CD4-positive, alpha-beta T cell treated with Interleukin-15 for 4 hours (primary cell): ENCODE data around the gene MATCAP1.

Experiments
- DNase-seq: peaks from one replicate; pipeline ENCODE4 v3.0.0-alpha.2; 2020; ENCODE audit warnings: low spot score

Gene MATCAP1

GRCh38 chr16:67173323-67173722, 10.4 kb downstream of the MATCAP1 start:
- no peak for DNase-seq

- no peak for DNase-seq
These were observed 12.7 kb downstream of the MATCAP1 start for GRCh38 chr16:67170949-67171649.

GRCh38 chr16:67170168-67170948, 13.4 kb downstream of the MATCAP1 start, which contains the start of gene NOL3:
Gene NOL3 (plus strand): TSS chr16:67170538.
- DNase-seq: no peak

GRCh38 chr16:67169642-67170167, 14.1 kb downstream of the MATCAP1 start:
- peak; percentile 35 for DNase-seq

- DNase-seq: no peak
These were observed 14.7 kb downstream of the MATCAP1 start for GRCh38 chr16:67169011-67169451.

GRCh38 chr16:67167588-67167987, 16.2 kb downstream of the MATCAP1 start:
- no peak for DNase-seq

GRCh38 chr16:67166598-67167168, 17.1 kb downstream of the MATCAP1 start:
- DNase-seq: no peak

- no peak for DNase-seq
These were observed 17.6 kb downstream of the MATCAP1 start for GRCh38 chr16:67166110-67166547.

GRCh38 chr16:67165121-67166078, 18.4 kb downstream of the MATCAP1 start:
- DNase-seq: no peak

GRCh38 chr16:67164599-67165061, 19.1 kb downstream of the MATCAP1 start, which contains the start of gene HSF4:
Gene HSF4 (plus strand): TSS chr16:67164745. CDS start chr16:67164812, 67 bp downstream.
- no peak for DNase-seq

- no peak for DNase-seq
These were observed 19.7 kb downstream of the MATCAP1 start for GRCh38 chr16:67163999-67164558.

- peak; percentile 43 for DNase-seq
These were observed 20.4 kb downstream of the MATCAP1 start for GRCh38 chr16:67163164-67163998.

GRCh38 chr16:67162506-67163163, 21.1 kb downstream of the MATCAP1 start:
- DNase-seq: no peak

GRCh38 chr16:67161595-67162058, 22.1 kb downstream of the MATCAP1 start:
- DNase-seq: no peak

- DNase-seq: peak; percentile 91
These were observed 24.8 kb downstream of the MATCAP1 start for GRCh38 chr16:67158637-67159600.

- DNase-seq: peak; percentile 77
These were observed 25.7 kb downstream of the MATCAP1 start for GRCh38 chr16:67157892-67158635.

- DNase-seq: no peak
These were observed 26.5 kb downstream of the MATCAP1 start for GRCh38 chr16:67157106-67157748.
